ENCODE data around the gene TAS2R1.

- TF ChIP-seq POLR2AphosphoS5 (IDR thresholded peaks at IDR 0.05; ENCODE audit: low read depth, low read length) (no peak), POLR2A (IDR thresholded peaks at IDR 0.05; ENCODE audit: low read depth, low read length) (no peak), TAF1 (IDR thresholded peaks at IDR 0.05; ENCODE audit: borderline replicate concordance, low read depth, low read length) (no peak)
Observed at GRCh38 chr5:9641806-9642355, 11.7 kb upstream of the TAS2R1 start.

All from GM12892 (cell line).